Body of pancreas (tissue), 4 donors: ENCODE measurements around the gene C3orf20. TPM values are rescaled to one million over a fixed set of nuclear protein-coding genes. Genes with fewer than 3 reads are reported as not detected.

Experiments
- ATAC-seq: fragments of 150-250 bp; one replicate; pipeline ENCODE4 v1.9.1; 2016
- DNase-seq, 4 donors: peaks; one replicate each; pipeline ENCODE4 v3.0.0-alpha.2; 2019
- H3K27ac ChIP-seq, 4 donors: fragments of 200-600 bp; sonication (generic); 1 replicate in 3 of 4; 2 replicates in 1 of 4; pipeline versions ENCODE4 v1.5.1 to v1.6.1; 2016 to 2019; ENCODE audit warnings: mild to moderate bottlenecking in 1 of 4, mixed read lengths in 1 of 4, moderate library complexity in 1 of 4
- H3K27me3 ChIP-seq, 2 donors: fragments of 200-600 bp; sonication (generic); one replicate each; pipeline ENCODE4 v1.6.0; 2016; ENCODE audit warnings: mild to moderate bottlenecking in 1 of 2
- H3K36me3 ChIP-seq, 2 donors: fragments of 200-600 bp; sonication (generic); replicated peaks in 1 of 2; 2 replicates each; pipeline ENCODE4 v1.5.1; 2016; ENCODE audit warnings: low read depth in 2 of 2; ENCODE audit not compliant: insufficient read depth in 1 of 2
- H3K4me1 ChIP-seq: fragments of 200-600 bp; sonication (generic); one replicate; pipeline ENCODE4 v1.6.0; 2016
- H3K4me3 ChIP-seq, 2 donors: fragments of 200-600 bp; sonication (generic); 1 replicate in 1 of 2; 2 replicates in 1 of 2; pipeline ENCODE4 v1.5.1; 2016 to 2019
- H3K9me3 ChIP-seq, 3 donors: fragments of 200-600 bp; sonication (generic); 1 replicate in 2 of 3; 2 replicates in 1 of 3; pipeline ENCODE4 v1.5.1; 2016
- CTCF ChIP-seq, 7 experiments: fragments of 450-650 bp in 4 of 7; fragments of 200-600 bp in 3 of 7; sonication (generic) in 3 of 7; IDR thresholded peaks; one replicate each; pipeline ENCODE4 v1.5.1; 2016 to 2019; ENCODE audit warnings: antibody characterized with exemption in 7 of 7
- POLR2A ChIP-seq, 3 donors: fragments of 450-650 bp; IDR thresholded peaks; one replicate each; pipeline ENCODE4 v1.6.1; 2016; ENCODE audit warnings: antibody characterized with exemption in 3 of 3, mild to moderate bottlenecking in 2 of 3
- WGBS, 2 donors: methylation state at CpG; one replicate each; pipeline ENCODE4 v1.1.5; 2017; 5-methylcytosine and 5-hydroxymethylcytosine counted together
- intact Hi-C: fragments of 100-400 bp; cut with DNase I; formaldehyde crosslinking; loops from one replicate; pipeline ENCODE4 v1.15.1; 2023
- total RNA-seq, 2 donors: library from RNA; depleted of rRNA; stranded (reverse); fragments of >200 nt; gene quantifications; one replicate each; pipeline ENCODE4 v1.1.0, GENCODE V29; 2016

C3orf20 gene
- total RNA-seq, 2 donors from 2014 or later = not detected

DNA sequence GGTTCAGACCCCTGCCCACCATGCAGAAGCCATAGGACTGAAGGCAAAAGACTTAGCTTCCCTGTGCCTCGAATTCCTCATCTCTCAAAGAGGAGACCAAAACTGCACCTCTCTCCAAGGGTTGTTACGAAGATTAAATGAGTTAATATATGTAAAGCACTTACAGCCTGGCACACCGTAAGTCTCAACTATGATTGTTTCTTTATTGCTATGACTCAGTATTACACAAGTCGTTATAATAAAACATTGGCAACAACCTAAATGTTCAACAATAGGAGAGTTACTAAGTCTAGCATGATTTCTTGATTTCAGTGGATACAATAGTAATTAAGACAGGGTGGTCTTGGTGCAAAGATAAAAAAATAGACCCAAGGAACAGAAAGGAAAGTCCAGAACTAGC lies 124.2 kb downstream of the C3orf20 start:
- 69 to 84% methylated on average over 4 of the region's 4 CpGs for WGBS, 2 donors
- DNase-seq (no peak), ATAC-seq (no peak)
- no peaks in the 10 kb centered on the region for H3K27me3 ChIP-seq
- H3K36me3 ChIP-seq = no peaks in the 10 kb centered on the region
- H3K4me3 ChIP-seq = no peak overlapping the region
- no peaks in the 10 kb centered on the region for H3K9me3 ChIP-seq
- H3K4me1 ChIP-seq = peaks cover 4% of the 10 kb centered on the region
- TF ChIP-seq CTCF (IDR thresholded peaks at IDR 0.05) = no peak
- no peak for TF ChIP-seq POLR2A (IDR thresholded peaks at IDR 0.05)
- intact Hi-C loops = no loop called here
- H3K27ac ChIP-seq = no peak overlapping the region

DNA sequence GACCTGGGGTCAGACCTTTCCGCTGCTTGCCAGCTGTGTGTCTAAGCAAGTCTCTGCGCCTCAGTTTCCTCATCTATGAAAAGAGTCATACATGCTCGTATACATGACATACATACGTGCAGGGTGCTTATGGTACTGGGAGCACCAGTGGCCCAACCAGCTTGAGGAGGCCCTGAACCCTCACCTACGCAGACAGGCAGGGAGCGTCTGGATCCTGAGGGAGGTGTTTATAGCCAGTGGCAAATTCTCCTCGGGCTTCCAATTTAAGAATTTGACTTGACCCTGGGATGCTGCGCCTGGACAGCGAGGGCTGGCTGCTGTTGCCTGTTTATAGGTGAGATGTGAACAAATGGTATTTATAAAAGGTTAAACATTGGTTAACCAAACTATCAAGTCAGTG lies 126.1 kb downstream of the C3orf20 start:
- ATAC-seq (no peak), DNase-seq (no peak)
- no peaks in the 10 kb centered on the region for H3K27me3 ChIP-seq
- TF ChIP-seq POLR2A (IDR thresholded peaks at IDR 0.05) (no peak), CTCF (IDR thresholded peaks at IDR 0.05) (no peak)
- H3K4me3 ChIP-seq = no peak overlapping the region
- WGBS, 2 donors = 73 to 81% methylated on average over 7 to 9 of the region's 9 CpGs
- no peak overlapping the region for H3K27ac ChIP-seq
- H3K9me3 ChIP-seq = no peaks in the 10 kb centered on the region
- peaks cover 4% of the 10 kb centered on the region for H3K4me1 ChIP-seq
- H3K36me3 ChIP-seq = no peaks in the 10 kb centered on the region
- intact Hi-C loops = no loop called here

DNA sequence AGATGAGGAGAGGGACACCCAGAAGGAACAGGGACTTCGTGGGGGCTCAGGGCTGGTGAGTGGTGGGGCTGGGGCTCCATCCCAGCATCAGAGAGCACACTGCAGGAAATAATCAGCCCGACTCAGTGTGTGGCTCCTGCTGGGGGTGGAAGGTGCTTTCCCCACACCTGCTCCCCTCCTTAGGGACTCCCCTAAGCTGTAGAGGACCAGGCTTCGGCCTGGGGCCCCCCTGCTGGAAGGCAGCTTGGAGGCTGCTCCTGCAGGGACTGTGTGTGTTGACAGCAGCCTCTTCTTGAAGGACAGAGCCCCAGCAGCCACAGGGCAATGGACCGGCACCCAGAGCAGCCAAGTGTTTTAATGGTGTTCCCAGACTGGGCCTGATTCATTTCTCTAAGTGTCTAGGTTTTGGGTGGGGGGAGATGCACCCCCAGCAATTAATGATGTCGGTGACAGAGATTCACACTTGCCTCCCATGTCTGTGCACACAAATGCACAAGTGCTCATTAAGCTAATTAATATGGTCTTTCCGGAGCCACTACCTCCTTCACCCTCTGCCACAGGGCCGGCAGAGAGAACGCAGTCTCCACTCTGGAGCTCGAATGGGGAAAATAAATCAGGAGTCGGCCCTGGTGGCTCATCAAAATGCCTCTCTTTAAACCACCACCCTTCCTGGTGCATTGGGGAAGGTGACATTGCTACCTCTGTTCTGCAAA lies 126.9 kb downstream of the C3orf20 start:
- no peak for DNase-seq
- intact Hi-C loops = no loop called here
- Histone ChIP-seq H3K4me1 (peaks cover under 1% of the 10 kb centered on the region), H3K27me3 (no peaks in the 10 kb centered on the region), H3K36me3 (no peaks in the 10 kb centered on the region), H3K9me3 (no peaks in the 10 kb centered on the region), H3K4me3 (no peak overlapping the region), H3K27ac (no peak overlapping the region)
- no peak for ATAC-seq
- TF ChIP-seq CTCF (IDR thresholded peaks at IDR 0.05) = no peak
- TF ChIP-seq POLR2A (IDR thresholded peaks at IDR 0.05) = no peak
- 55 to 67% methylated on average over 10 of the region's 10 CpGs for WGBS, 2 donors

- no peak overlapping the region for H3K27ac ChIP-seq
Observed at GRCh38 chr3:14802381-14802731, 127.4 kb downstream of the C3orf20 start.

More at GRCh38 chr3:14802381-14802731, 127.4 kb downstream of the C3orf20 start:
- intact Hi-C loops = no loop called here
- Histone ChIP-seq H3K4me1 (no peaks in the 10 kb centered on the region), H3K4me3 (no peak overlapping the region), H3K36me3 (no peaks in the 10 kb centered on the region), H3K9me3 (no peaks in the 10 kb centered on the region), H3K27me3 (no peaks in the 10 kb centered on the region)
- TF ChIP-seq POLR2A (IDR thresholded peaks at IDR 0.05) (no peak), CTCF (IDR thresholded peaks at IDR 0.05) (no peak)
- ATAC-seq (no peak), DNase-seq (no peak)
- WGBS, 2 donors = 61 to 78% methylated on average over 5 to 7 of the region's 7 CpGs
